Gastroesophageal sphincter (tissue), 4 donors: ENCODE results near the gene LPIN1. TPM values are rescaled to one million over a fixed set of nuclear protein-coding genes. Genes with fewer than 3 reads are reported as not detected.
A peak's percentile ranks its signal among the peaks of the same experiment; 100 is the strongest.

Experiments used
- ATAC-seq: fragments of 150-250 bp; one replicate; pipeline ENCODE4 v1.9.1; 2016; ENCODE audit warnings: mild to moderate bottlenecking, moderate library complexity
- H3K27ac ChIP-seq, 4 donors: fragments of 200-600 bp; sonication (generic) in 3 of 4; 1 replicate in 3 of 4; 2 replicates in 1 of 4; pipeline ENCODE4 v1.5.1; 2016 to 2019
- H3K27me3 ChIP-seq: fragments of 200-600 bp; sonication (generic); one replicate; pipeline ENCODE4 v1.5.1; 2019
- H3K36me3 ChIP-seq, 2 donors: fragments of 200-600 bp; sonication (generic); one replicate each; pipeline ENCODE4 v1.5.1; 2019; ENCODE audit warnings: control low read depth in 1 of 2
- H3K4me1 ChIP-seq, 3 donors: fragments of 200-600 bp; sonication (generic); 1 replicate in 2 of 3; 2 replicates in 1 of 3; pipeline ENCODE4 v1.5.1; 2016 to 2019; ENCODE audit warnings: control low read depth in 2 of 3
- H3K4me3 ChIP-seq, 2 donors: fragments of 200-600 bp; sonication (generic); one replicate each; pipeline ENCODE4 v1.5.1; 2019; ENCODE audit warnings: mild to moderate bottlenecking in 1 of 2, moderate library complexity in 1 of 2
- H3K9me3 ChIP-seq, 3 donors: fragments of 200-600 bp; sonication (generic); one replicate each; pipeline ENCODE4 v1.5.1; 2017 to 2019; ENCODE audit warnings: control low read depth in 2 of 3
- CTCF ChIP-seq, 4 experiments: fragments of 200-600 bp in 2 of 4; fragments of 450-650 bp in 2 of 4; sonication (generic) in 1 of 4; IDR thresholded peaks; one replicate each; pipeline ENCODE4 v1.5.1; 2017 to 2019; ENCODE audit warnings: antibody characterized with exemption in 4 of 4, mild to moderate bottlenecking in 2 of 4, moderate library complexity in 2 of 4
- EP300 ChIP-seq: sonication (generic); formaldehyde crosslinking; IDR thresholded peaks from one replicate; pipeline ENCODE4 v1.6.1; 2017; ENCODE audit warnings: antibody characterized with exemption, mild to moderate bottlenecking
- POLR2A ChIP-seq, 2 donors: fragments of 450-650 bp; IDR thresholded peaks; one replicate each; pipeline ENCODE4 v1.6.1; 2017; ENCODE audit warnings: antibody characterized with exemption in 2 of 2, mild to moderate bottlenecking in 2 of 2, moderate library complexity in 1 of 2
- POLR2AphosphoS5 ChIP-seq: sonication (generic); formaldehyde crosslinking; IDR thresholded peaks from one replicate; pipeline ENCODE4 v1.6.1; 2017; ENCODE audit warnings: antibody characterized with exemption
- WGBS, 2 donors: methylation state at CpG; one replicate each; pipeline ENCODE4 v1.1.5; 2018; ENCODE audit warnings: low coverage in 1 of 2; 5-methylcytosine and 5-hydroxymethylcytosine counted together
- total RNA-seq, 4 donors: library from RNA; depleted of rRNA; stranded (reverse); fragments of >200 nt; gene quantifications; one replicate each; pipeline ENCODE4 v1.1.0, GENCODE V29; 2016

LPIN1 gene
- total RNA-seq, 4 donors from 2014 or later, result 47.3 to 70.1 (median 50.0) TPM

DNA sequence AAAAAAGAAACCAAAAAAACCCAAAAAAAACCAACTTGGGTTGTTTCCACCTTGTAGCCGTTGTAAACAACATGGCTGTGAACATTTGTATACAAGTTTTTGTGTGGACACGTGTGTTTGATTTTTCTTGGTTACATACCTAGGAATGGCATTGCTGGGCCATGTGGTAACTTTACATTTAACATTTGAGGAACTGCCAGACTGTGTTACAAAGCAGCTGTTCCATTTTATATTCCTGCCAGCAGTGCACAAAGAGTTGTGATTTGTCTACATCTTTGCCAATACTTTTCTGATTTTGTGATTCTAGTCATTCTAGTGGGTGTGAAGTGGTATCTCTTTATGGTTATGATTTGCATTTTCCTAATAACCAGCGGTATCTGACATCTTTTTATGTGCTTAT, 22.5 kb downstream of the LPIN1 start:
- 54 to 61% methylated on average over 3 of the region's 3 CpGs for WGBS, 2 donors
- no peak overlapping the region for H3K27ac ChIP-seq
- TF ChIP-seq POLR2AphosphoS5 (no peak), CTCF (IDR thresholded peaks at IDR 0.05) (no peak), POLR2A (IDR thresholded peaks at IDR 0.05) (no peak), EP300 (no peak)
- H3K4me1 ChIP-seq, result peaks cover 0 to 17% (median 0%) of the 10 kb centered on the region in 3 donors
- peaks cover 2 to 88% of the 10 kb centered on the region in 2 donors for H3K36me3 ChIP-seq
- ATAC-seq, result no peak
- no peaks in the 10 kb centered on the region for H3K27me3 ChIP-seq
- no peak overlapping the region for H3K4me3 ChIP-seq
- no peaks in the 10 kb centered on the region for H3K9me3 ChIP-seq

DNA sequence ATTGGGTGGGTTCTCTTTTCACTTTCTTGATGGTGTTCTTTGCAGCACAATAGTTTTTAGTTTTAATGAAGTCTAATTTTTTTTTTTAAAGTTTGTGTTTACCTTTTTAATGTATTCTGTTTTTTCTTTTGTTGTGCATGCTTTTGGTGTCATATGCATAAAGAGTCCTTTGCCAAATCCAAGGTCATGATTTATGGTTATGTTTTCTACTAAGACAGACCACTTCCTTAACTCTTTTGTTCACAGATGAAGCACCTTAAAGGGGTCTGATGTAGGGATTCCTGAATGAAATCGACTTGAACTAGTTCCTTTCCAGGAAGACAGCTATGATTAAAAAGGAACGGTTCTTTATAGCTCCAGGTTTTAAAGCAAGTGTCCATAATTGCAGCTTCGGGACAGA, 23.1 kb downstream of the LPIN1 start:
- peaks cover 4 to 90% of the 10 kb centered on the region in 2 donors for H3K36me3 ChIP-seq
- TF ChIP-seq POLR2A (IDR thresholded peaks at IDR 0.05) (no peak), CTCF (IDR thresholded peaks at IDR 0.05) (no peak), POLR2AphosphoS5 (no peak), EP300 (no peak)
- H3K4me3 ChIP-seq, result no peak overlapping the region
- no peak for ATAC-seq
- no peaks in the 10 kb centered on the region for H3K9me3 ChIP-seq
- peaks cover 0 to 11% (median 0%) of the 10 kb centered on the region in 3 donors for H3K4me1 ChIP-seq
- no peak overlapping the region for H3K27ac ChIP-seq
- no peaks in the 10 kb centered on the region for H3K27me3 ChIP-seq
- 68 to 79% methylated on average over 3 of the region's 3 CpGs for WGBS, 2 donors

- H3K36me3 ChIP-seq, result peaks cover 4 to 95% of the 10 kb centered on the region in 2 donors
- WGBS, 2 donors, result 84 to 87% methylated on average over 5 to 6 of the region's 6 CpGs
- no peak for ATAC-seq
Observed at GRCh38 chr2:11770531-11771188, 24.2 kb downstream of the LPIN1 start.

DNA sequence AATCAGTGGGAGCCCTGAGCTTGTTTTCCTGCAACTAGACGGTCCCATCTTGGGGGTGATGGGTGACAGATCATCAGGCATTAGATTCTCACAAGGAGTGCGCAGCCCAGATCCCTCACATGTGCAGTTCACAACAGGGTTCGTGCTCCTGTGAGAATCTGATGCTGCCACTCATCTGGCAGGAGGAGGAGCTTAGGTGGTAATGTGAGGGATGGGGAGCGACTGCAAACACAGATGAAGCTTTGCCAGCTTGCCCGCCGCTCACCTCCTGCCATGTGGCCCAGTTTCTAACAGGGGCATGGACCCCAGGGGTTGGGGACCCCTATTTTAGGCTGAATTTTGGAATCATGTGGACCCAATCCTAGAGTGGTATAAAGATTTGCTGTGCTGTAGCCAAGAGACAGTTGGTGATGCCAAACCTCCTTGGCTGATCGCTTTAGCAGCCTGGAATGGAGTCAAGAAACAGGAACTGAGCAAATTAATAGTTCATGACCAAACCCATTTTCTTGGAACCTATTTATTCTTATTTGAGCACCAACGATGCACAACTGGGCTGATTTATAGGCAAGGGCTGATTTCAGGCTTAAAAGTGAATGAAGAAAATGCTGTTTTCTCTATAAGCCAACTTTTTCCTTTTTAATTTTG, 25.7 kb downstream of the LPIN1 start:
- H3K4me3 ChIP-seq, result no peak overlapping the region
- peaks cover 0 to 4% (median 0%) of the 10 kb centered on the region in 3 donors for H3K4me1 ChIP-seq
- WGBS, 2 donors, result 51 to 76% methylated on average over 3 to 8 of the region's 8 CpGs
- H3K36me3 ChIP-seq, result peaks cover 4 to 83% of the 10 kb centered on the region in 2 donors
- TF ChIP-seq POLR2AphosphoS5 (peak; percentile 14), POLR2A (IDR thresholded peaks at IDR 0.05) (no peak)
- H3K27ac ChIP-seq, result no peak overlapping the region
- no peaks in the 10 kb centered on the region for H3K27me3 ChIP-seq
- no peaks in the 10 kb centered on the region for H3K9me3 ChIP-seq
- no peak for ATAC-seq

More at GRCh38 chr2:11770531-11771188, 24.2 kb downstream of the LPIN1 start:
- Histone ChIP-seq H3K4me1 (peaks cover 0 to 4% (median 0%) of the 10 kb centered on the region in 3 donors), H3K27ac (no peak overlapping the region), H3K4me3 (no peak overlapping the region), H3K9me3 (no peaks in the 10 kb centered on the region), H3K27me3 (no peaks in the 10 kb centered on the region)
- TF ChIP-seq EP300 (no peak), POLR2A (IDR thresholded peaks at IDR 0.05) (no peak)

GRCh38 chr2:11773111-11773510, 26.7 kb downstream of the LPIN1 start:
- H3K36me3 ChIP-seq, result peaks cover 4 to 78% of the 10 kb centered on the region in 2 donors
- peaks cover 0 to 4% (median 0%) of the 10 kb centered on the region in 3 donors for H3K4me1 ChIP-seq
- ATAC-seq, result no peak
- H3K9me3 ChIP-seq, result no peaks in the 10 kb centered on the region
- H3K27me3 ChIP-seq, result no peaks in the 10 kb centered on the region
- WGBS, 2 donors, result 86% methylated on average over 7 to 10 of the region's 10 CpGs
- no peak overlapping the region for H3K4me3 ChIP-seq
- no peak for TF ChIP-seq POLR2A (IDR thresholded peaks at IDR 0.05)
- no peak for TF ChIP-seq CTCF (IDR thresholded peaks at IDR 0.05)
- TF ChIP-seq POLR2AphosphoS5, result no peak
- TF ChIP-seq EP300, result no peak
- H3K27ac ChIP-seq, result no peak overlapping the region
